HEK293 (cell line): Measurements from ENCODE around the gene TCF12.

Source experiments
- CTCF ChIP-seq: fragments of 450-650 bp; formaldehyde crosslinking; IDR thresholded peaks from 2 replicates; pipeline ENCODE4 v1.5.1; 2016; ENCODE audit warnings: missing biosample characterization, missing genetic modification characterization
- HOXD13 ChIP-seq: sonication (generic); formaldehyde crosslinking; IDR thresholded peaks from 2 replicates; pipeline ENCODE4 v1.8.0; 2022; ENCODE audit warnings: missing genetic modification reagents, borderline replicate concordance
- ZNF645 ChIP-seq: fragments of 450-650 bp; formaldehyde crosslinking; IDR thresholded peaks from 2 replicates; pipeline ENCODE4; 2016; ENCODE audit warnings: missing biosample characterization, missing genetic modification characterization
- ZNF76 ChIP-seq: fragments of 450-650 bp; formaldehyde crosslinking; IDR thresholded peaks from 2 replicates; pipeline ENCODE4; 2016; ENCODE audit warnings: low read depth, missing biosample characterization, missing genetic modification characterization, borderline replicate concordance

- TF ChIP-seq ZNF645 (tag by site-specific recombination) (no peak), CTCF (tag by site-specific recombination) (no peak), ZNF76 (no peak), HOXD13 (no peak)
These were observed 109.7 kb downstream of the TCF12 start for GRCh38 chr15:57028176-57028575.
